Measurements from ENCODE around the gene FARSA.

FARSA gene

DNA sequence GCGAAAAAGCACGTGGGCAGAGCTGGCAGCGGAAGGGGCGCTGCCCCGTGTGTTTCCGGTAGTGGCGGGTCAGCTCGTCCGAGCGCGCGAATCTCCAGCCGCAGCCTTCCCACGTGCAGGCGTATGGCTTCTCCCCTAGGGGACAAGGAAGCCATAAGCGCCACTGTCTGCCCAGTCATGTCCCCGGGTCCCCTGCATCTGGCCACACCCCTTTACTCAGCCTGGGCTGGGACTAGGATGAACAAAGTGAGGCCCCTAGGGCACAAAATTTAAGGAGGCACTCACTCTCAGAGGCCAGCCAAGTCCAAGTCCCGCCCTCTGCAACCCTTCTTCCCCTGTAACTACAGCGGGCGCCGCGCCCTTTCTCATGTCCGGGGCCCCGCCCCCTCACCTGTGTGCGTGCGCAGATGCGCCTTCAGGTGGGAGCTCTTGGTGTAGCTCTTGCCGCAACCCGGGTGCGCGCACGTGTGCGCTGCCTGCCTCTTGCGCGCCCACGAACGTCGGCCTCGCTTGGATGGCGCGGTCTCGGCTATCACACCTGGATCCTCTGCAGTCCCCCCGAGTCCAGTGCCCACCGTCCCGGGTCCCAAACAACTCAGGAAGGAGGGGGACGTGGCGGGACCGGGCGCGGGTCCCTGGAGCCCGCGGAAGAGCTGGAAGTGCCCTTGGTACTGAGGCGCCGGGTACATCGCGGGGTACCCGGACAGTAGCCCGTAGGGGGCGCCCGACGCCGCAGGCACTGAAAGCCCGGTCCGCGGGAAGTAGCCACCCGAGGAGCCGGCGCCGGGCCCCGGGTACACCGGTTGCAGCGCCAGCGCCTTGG, 48.4 kb downstream of the FARSA start:
- no peak overlapping the region for H3K14ac ChIP-seq (ENCODE audit: low read length in 2 of 2)

DNA sequence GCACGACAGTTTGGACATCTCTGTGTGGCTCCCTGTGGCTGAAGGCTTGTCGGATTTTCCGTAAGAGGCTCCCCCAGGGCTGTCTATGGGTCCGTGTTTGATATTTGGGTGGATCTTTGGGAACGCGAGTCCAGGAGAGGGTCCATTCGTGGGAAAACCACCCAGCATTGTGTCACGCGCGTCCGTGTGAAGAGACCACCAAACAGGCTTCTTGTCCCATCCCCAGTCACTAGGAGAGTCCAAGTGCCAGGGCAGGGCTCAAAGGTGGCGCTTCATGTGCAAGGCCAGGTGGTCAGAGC, 48.9 kb downstream of the FARSA start:
- Histone ChIP-seq H3K27ac (ENCODE audit: low read length, poor library complexity, severe bottlenecking) (no peak overlapping the region), H3K36me3 (ENCODE audit: control insufficient read depth in 1 of 2, insufficient read depth in 2 of 2, low read depth in 1 of 2, low read length in 2 of 2) (no peaks in the 10 kb centered on the region), H3K4me1 (ENCODE audit: control insufficient read depth, insufficient read depth, low read depth, low read length) (peaks cover 18% of the 10 kb centered on the region), H3K18ac (ENCODE audit: low read depth in 1 of 2, low read length in 2 of 2) (no peak overlapping the region), H4K8ac (ENCODE audit: low read length) (no peak overlapping the region), H3K27me3 (ENCODE audit: control insufficient read depth in 1 of 2, insufficient read depth in 1 of 2, low read length in 2 of 2) (peaks cover 40 to 41% of the 10 kb centered on the region in 2 experiments), H3K9me3 (ENCODE audit: control insufficient read depth, low read length) (peaks cover 7% of the 10 kb centered on the region), H2BK120ac (ENCODE audit: low read depth, low read length) (no peak overlapping the region), H3K4me3 (ENCODE audit: insufficient read depth in 1 of 2, low read depth in 1 of 2, low read length in 2 of 2) (no peak overlapping the region), H3K4me2 (ENCODE audit: low read length, poor library complexity, severe bottlenecking) (no peak overlapping the region), H2AK5ac (ENCODE audit: low read length, severe bottlenecking) (no peak overlapping the region), H4K91ac (ENCODE audit: low read length) (no peak overlapping the region), H2BK15ac (ENCODE audit: low read depth, poor library complexity, severe bottlenecking) (no peak overlapping the region), H3K14ac (ENCODE audit: low read length in 2 of 2) (no peak overlapping the region), H3K23ac (ENCODE audit: low read length in 2 of 2) (no peak overlapping the region), H3K4ac (ENCODE audit: low read depth in 1 of 2, low read length in 2 of 2) (no peak overlapping the region), H3K79me1 (replicated peaks; ENCODE audit: low read length, poor library complexity, severe bottlenecking) (no peaks in the 10 kb centered on the region), H3K9ac (ENCODE audit: low read length) (no peak overlapping the region), H2AFZ (ENCODE audit: low read depth, low read length) (no peak overlapping the region), H2BK12ac (ENCODE audit: low read length in 2 of 2) (no peak overlapping the region), H2BK5ac (ENCODE audit: low read depth, low read length, poor library complexity, severe bottlenecking) (no peak overlapping the region)
- DNase-seq, result no peak
- WGBS, result 95% methylated on average over 12 of the region's 12 CpGs

More for the DNA sequence above, 48.4 kb downstream of the FARSA start:
- no peak overlapping the region for H2BK15ac ChIP-seq (ENCODE audit: low read depth, poor library complexity, severe bottlenecking)
- peaks cover 40 to 41% of the 10 kb centered on the region in 2 experiments for H3K27me3 ChIP-seq (ENCODE audit: control insufficient read depth in 1 of 2, insufficient read depth in 1 of 2, low read length in 2 of 2)
- H4K8ac ChIP-seq (ENCODE audit: low read length), result no peak overlapping the region
- 12% methylated on average over 55 of the region's 73 CpGs for WGBS
- no peak overlapping the region for H2BK5ac ChIP-seq (ENCODE audit: low read depth, low read length, poor library complexity, severe bottlenecking)
- no peak overlapping the region for H4K91ac ChIP-seq (ENCODE audit: low read length)
- no peak overlapping the region for H3K27ac ChIP-seq (ENCODE audit: low read length, poor library complexity, severe bottlenecking)
- no peaks in the 10 kb centered on the region for H3K36me3 ChIP-seq (ENCODE audit: control insufficient read depth in 1 of 2, insufficient read depth in 2 of 2, low read depth in 1 of 2, low read length in 2 of 2)
- no peak overlapping the region for H3K18ac ChIP-seq (ENCODE audit: low read depth in 1 of 2, low read length in 2 of 2)
- peak overlapping the region; percentile 29 to 68 for H3K4me3 ChIP-seq (ENCODE audit: insufficient read depth in 1 of 2, low read depth in 1 of 2, low read length in 2 of 2)
- H3K4ac ChIP-seq (ENCODE audit: low read depth in 1 of 2, low read length in 2 of 2), result no peak overlapping the region
- no peak overlapping the region for H2AK5ac ChIP-seq (ENCODE audit: low read length, severe bottlenecking)
- H3K23ac ChIP-seq (ENCODE audit: low read length in 2 of 2), result no peak overlapping the region
- DNase-seq, result peak; percentile 30
- peaks cover 7% of the 10 kb centered on the region for H3K9me3 ChIP-seq (ENCODE audit: control insufficient read depth, low read length)
- no peak overlapping the region for H2BK120ac ChIP-seq (ENCODE audit: low read depth, low read length)
- no peak overlapping the region for H3K4me2 ChIP-seq (ENCODE audit: low read length, poor library complexity, severe bottlenecking)
- H3K9ac ChIP-seq (ENCODE audit: low read length), result no peak overlapping the region
- H3K79me1 ChIP-seq (replicated peaks; ENCODE audit: low read length, poor library complexity, severe bottlenecking), result no peaks in the 10 kb centered on the region
- no peak overlapping the region for H2AFZ ChIP-seq (ENCODE audit: low read depth, low read length)
- H2BK12ac ChIP-seq (ENCODE audit: low read length in 2 of 2), result no peak overlapping the region
- peaks cover 18% of the 10 kb centered on the region for H3K4me1 ChIP-seq (ENCODE audit: control insufficient read depth, insufficient read depth, low read depth, low read length)

DNA sequence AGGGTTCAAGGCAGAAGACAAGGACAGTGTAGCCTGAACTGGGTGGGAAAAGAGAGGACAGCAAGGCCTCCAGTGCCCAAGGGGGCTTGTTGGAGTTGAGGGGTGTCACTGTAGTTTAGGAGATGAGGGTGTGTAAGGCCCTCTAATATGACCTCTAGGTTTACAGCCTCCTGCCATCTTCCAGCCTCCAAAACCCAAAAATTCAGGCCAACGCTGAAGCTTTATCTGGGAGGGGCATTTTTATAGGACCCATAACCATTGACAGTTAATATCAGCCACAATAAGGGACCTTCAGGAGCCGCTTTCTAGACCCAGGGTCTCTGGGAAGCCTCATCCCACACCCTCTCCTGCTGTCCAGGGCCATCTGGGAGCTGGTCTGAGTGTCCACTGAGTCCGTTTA, 49.3 kb downstream of the FARSA start:
- 80% methylated on average over 3 of the region's 3 CpGs for WGBS
- H4K8ac ChIP-seq (ENCODE audit: low read length), result no peak overlapping the region

DNA sequence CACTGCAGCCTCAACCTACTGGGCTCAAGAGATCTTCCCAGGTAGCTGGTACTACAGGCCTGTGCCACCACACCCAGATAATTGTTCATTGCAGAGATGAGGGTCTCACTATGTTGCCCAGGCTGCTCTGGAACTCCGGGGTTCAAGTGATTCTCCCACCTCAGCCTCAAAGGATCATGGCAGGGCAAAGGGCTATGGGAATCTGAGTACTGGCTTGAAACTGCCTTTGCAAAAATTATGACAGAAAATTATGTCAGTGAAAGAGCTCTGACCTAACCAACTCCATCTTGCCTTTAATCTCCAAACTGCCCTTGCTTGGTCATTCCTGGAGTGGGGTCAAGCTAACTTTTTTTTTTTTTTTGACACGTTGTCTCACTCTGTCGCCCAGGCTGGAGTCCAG, 50.9 kb downstream of the FARSA start:
- Histone ChIP-seq H3K4me1 (ENCODE audit: control insufficient read depth, insufficient read depth, low read depth, low read length) (peaks cover 18% of the 10 kb centered on the region), H3K18ac (ENCODE audit: low read depth in 1 of 2, low read length in 2 of 2) (no peak overlapping the region), H3K4me2 (ENCODE audit: low read length, poor library complexity, severe bottlenecking) (no peak overlapping the region), H2BK5ac (ENCODE audit: low read depth, low read length, poor library complexity, severe bottlenecking) (no peak overlapping the region), H2BK12ac (ENCODE audit: low read length in 2 of 2) (no peak overlapping the region), H3K4me3 (ENCODE audit: insufficient read depth in 1 of 2, low read depth in 1 of 2, low read length in 2 of 2) (no peak overlapping the region), H3K9me3 (ENCODE audit: control insufficient read depth, low read length) (peaks cover 7% of the 10 kb centered on the region), H3K4ac (ENCODE audit: low read depth in 1 of 2, low read length in 2 of 2) (no peak overlapping the region), H2BK120ac (ENCODE audit: low read depth, low read length) (no peak overlapping the region), H3K27ac (ENCODE audit: low read length, poor library complexity, severe bottlenecking) (no peak overlapping the region), H3K27me3 (ENCODE audit: control insufficient read depth in 1 of 2, insufficient read depth in 1 of 2, low read length in 2 of 2) (peaks cover 35 to 37% of the 10 kb centered on the region in 2 experiments), H3K9ac (ENCODE audit: low read length) (no peak overlapping the region), H3K79me1 (replicated peaks; ENCODE audit: low read length, poor library complexity, severe bottlenecking) (no peaks in the 10 kb centered on the region), H3K36me3 (ENCODE audit: control insufficient read depth in 1 of 2, insufficient read depth in 2 of 2, low read depth in 1 of 2, low read length in 2 of 2) (peaks cover 5 to 11% of the 10 kb centered on the region in 2 experiments), H2AFZ (ENCODE audit: low read depth, low read length) (no peak overlapping the region), H2AK5ac (ENCODE audit: low read length, severe bottlenecking) (no peak overlapping the region), H4K91ac (ENCODE audit: low read length) (no peak overlapping the region), H4K8ac (ENCODE audit: low read length) (no peak overlapping the region), H3K14ac (ENCODE audit: low read length in 2 of 2) (no peak overlapping the region), H2BK15ac (ENCODE audit: low read depth, poor library complexity, severe bottlenecking) (no peak overlapping the region), H3K23ac (ENCODE audit: low read length in 2 of 2) (no peak overlapping the region)
- WGBS, result 95% methylated on average over 2 of the region's 3 CpGs
- no peak for DNase-seq

More for the DNA sequence above, 49.3 kb downstream of the FARSA start:
- H3K9me3 ChIP-seq (ENCODE audit: control insufficient read depth, low read length), result peaks cover 7% of the 10 kb centered on the region
- H3K4me3 ChIP-seq (ENCODE audit: insufficient read depth in 1 of 2, low read depth in 1 of 2, low read length in 2 of 2), result no peak overlapping the region
- no peak overlapping the region for H2BK15ac ChIP-seq (ENCODE audit: low read depth, poor library complexity, severe bottlenecking)
- no peak overlapping the region for H3K14ac ChIP-seq (ENCODE audit: low read length in 2 of 2)
- peaks cover 40 to 41% of the 10 kb centered on the region in 2 experiments for H3K27me3 ChIP-seq (ENCODE audit: control insufficient read depth in 1 of 2, insufficient read depth in 1 of 2, low read length in 2 of 2)
- H3K79me1 ChIP-seq (replicated peaks; ENCODE audit: low read length, poor library complexity, severe bottlenecking), result no peaks in the 10 kb centered on the region
- H3K9ac ChIP-seq (ENCODE audit: low read length), result no peak overlapping the region
- no peak for DNase-seq
- H4K91ac ChIP-seq (ENCODE audit: low read length), result no peak overlapping the region
- H3K4me1 ChIP-seq (ENCODE audit: control insufficient read depth, insufficient read depth, low read depth, low read length), result peaks cover 18% of the 10 kb centered on the region
- H3K18ac ChIP-seq (ENCODE audit: low read depth in 1 of 2, low read length in 2 of 2), result no peak overlapping the region
- H3K27ac ChIP-seq (ENCODE audit: low read length, poor library complexity, severe bottlenecking), result no peak overlapping the region
- H3K4ac ChIP-seq (ENCODE audit: low read depth in 1 of 2, low read length in 2 of 2), result no peak overlapping the region
- no peak overlapping the region for H3K4me2 ChIP-seq (ENCODE audit: low read length, poor library complexity, severe bottlenecking)
- H2AK5ac ChIP-seq (ENCODE audit: low read length, severe bottlenecking), result no peak overlapping the region
- H2BK12ac ChIP-seq (ENCODE audit: low read length in 2 of 2), result no peak overlapping the region
- H2BK120ac ChIP-seq (ENCODE audit: low read depth, low read length), result no peak overlapping the region
- no peaks in the 10 kb centered on the region for H3K36me3 ChIP-seq (ENCODE audit: control insufficient read depth in 1 of 2, insufficient read depth in 2 of 2, low read depth in 1 of 2, low read length in 2 of 2)
- no peak overlapping the region for H2BK5ac ChIP-seq (ENCODE audit: low read depth, low read length, poor library complexity, severe bottlenecking)
- no peak overlapping the region for H3K23ac ChIP-seq (ENCODE audit: low read length in 2 of 2)
- no peak overlapping the region for H2AFZ ChIP-seq (ENCODE audit: low read depth, low read length)
